NCI-H1105 (cell line): Measurements from ENCODE around the gene EPOP.
"Not testable (repeated sequence)": the region's sequence is repeated elsewhere in the genome, so short reads cannot be mapped to it uniquely, and the experiment has no call there.

Experiments used
- DNase-seq: peaks from one replicate; lab custom pipeline; 2025; lab: John Stamatoyannopoulos, UW

Gene EPOP

GRCh38 chr17:38637951-38638350 lies 36.8 kb downstream of the EPOP start:
- DNase-seq: no peak

GRCh38 chr17:38636054-38636453 lies 38.7 kb downstream of the EPOP start:
- DNase-seq: no peak

DNA sequence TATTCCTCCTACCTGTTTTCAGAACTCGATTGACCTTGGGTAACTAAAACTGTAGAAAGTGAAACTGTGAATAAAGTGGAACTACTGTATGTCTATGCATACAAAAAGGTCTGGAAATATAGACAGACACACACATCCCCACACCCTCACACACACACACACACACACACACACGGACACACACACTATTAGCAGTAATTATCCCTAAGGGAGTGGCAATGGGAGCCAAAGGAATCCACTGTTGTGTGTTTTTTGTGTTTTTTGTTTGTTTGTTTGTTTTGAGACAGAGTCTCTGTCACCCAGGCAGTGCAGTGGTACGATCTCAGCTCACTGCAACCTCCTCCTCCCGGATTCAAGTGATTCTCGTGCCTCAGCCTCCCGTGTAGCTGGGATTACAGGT lies 42.4 kb downstream of the EPOP start:
- DNase-seq: no peak

GRCh38 chr17:38628441-38628840 lies 46.3 kb downstream of the EPOP start:
- DNase-seq: no peak

GRCh38 chr17:38627957-38628356 lies 46.8 kb downstream of the EPOP start:
- DNase-seq: no peak

DNA sequence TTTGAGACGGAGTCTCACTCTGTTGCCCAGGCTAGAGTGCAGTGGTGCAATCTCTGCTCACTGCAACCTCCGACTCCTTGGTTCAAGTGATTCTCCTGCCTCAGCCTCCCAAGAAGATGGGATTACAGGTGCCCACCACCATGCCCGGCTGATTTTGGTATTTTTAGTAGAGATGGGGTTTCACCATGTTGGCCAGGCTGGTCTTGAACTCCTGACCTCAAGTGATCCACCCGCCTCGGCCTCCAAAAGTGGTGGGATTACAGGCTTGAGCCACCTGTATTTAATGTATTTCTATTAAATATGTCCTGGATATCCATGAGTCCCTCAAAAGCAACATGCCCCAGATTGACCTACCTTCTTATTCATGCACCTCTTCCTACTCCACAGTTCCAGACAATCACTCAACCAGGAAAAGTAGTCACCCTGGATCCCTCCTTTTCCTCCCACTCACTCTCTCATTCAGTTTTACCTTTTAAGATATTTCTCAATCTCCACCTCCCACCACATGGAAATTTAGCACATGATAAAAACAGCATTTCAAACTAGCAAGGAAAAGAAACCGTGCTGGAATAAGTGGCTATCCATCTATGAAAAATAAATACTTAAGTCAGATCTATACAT lies 48.0 kb downstream of the EPOP start:
- not testable (repeated sequence) for DNase-seq

DNA sequence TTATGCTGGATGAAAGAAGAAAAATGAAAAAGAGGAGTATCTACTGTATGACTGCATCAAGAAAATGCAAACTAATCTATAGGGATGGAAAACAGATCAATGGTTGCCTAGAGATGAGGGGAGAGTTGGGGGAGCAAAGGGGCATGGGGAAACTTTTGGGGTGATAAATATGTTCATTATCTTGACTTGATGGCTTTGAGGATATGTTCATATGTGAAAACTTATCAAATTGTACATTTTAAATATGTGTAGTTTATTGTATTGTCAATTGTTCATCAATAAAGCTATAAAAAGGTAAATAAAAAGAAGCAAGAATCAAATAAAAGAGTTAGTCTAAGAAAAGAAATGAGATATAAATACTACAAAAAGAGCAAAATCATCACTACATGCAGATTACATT lies 49.3 kb downstream of the EPOP start:
- no peak for DNase-seq

DNA sequence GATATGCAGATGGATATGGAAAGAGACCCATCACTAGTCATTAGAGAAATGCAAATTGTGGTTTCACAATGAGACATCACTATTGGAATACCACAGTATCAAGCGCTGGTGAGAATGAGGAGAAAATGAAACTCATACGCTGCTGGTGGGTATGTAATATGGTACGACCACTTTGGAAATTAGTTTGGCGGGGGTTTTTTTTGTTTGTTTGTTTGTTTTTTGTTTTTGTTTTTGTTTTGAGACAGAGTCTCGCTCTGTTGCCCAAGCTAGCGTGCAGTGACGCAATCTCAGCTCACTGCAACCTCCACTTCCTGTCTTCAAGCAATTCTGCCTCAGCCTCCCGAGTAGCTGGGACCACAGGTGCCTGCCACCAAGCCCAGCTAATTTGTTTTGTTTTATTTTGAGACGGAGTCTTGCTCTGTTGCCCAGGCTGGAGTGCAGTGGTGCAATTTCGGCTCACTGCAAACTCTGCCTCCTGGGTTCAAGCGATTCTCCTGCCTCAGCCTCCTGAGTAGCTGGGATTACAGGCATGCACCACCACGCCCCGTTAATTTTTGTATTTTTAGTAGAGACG lies 49.9 kb downstream of the EPOP start:
- DNase-seq: not testable (repeated sequence)
